ENCODE measurements around the gene JMJD7. TPM values are rescaled to one million over a fixed set of nuclear protein-coding genes. Genes with fewer than 3 reads are reported as not detected.

Gene JMJD7
- total RNA-seq, 1 donor from 2014 or later, result 13.8 TPM

DNA sequence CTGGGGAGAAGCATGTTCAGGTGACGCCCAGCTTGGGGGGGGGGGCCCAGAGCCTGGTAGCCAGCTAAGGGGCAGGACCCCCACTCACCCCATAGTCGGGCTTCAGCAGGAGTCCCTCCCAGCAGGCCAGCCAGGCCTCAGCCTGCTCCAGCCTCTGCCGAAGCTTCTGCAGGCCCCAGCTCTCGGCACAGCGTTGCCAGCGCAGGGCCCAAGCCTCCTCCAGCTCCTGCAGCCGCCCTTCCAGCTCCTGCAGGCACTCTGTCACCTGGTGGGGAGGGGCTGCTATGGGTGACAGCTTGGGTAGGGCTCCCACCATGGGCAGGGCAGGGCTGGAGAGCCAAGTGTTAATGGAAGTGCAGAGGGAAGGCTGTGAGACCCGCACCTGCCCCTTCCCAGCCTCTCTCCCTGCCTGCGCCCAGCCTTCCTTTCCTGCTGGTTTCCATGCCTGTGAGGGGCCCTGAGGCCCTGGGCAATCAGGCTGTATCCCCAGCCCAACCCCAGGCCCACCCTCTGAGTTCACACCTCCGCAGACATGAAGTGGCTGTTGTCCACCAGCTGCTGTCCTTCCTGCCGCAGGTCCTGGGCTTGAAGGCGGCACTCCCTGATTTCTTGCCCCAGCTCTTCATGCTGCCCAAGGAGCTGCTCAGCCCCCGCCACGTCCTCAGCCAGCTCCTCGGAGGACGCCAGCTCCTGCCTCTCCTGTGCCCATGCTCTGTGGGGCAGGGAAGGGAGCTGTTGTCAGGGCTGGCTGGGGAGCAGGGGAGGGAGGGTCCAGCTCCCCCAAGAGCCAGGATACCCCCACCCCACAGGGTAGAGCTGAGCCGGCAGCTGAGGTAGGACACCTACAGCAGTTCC lies 25.1 kb downstream of the JMJD7 start:
- Mint-ChIP-seq H3K27ac (ENCODE audit: unreplicated experiment) (no peak overlapping the region), H3K4me3 (ENCODE audit: unreplicated experiment) (no peak overlapping the region), H3K4me1 (ENCODE audit: unreplicated experiment) (no peaks in the 10 kb centered on the region), H3K9me3 (ENCODE audit: unreplicated experiment) (no peaks in the 10 kb centered on the region), H3K27me3 (ENCODE audit: unreplicated experiment) (peaks cover 7% of the 10 kb centered on the region), H3K36me3 (ENCODE audit: low read depth, unreplicated experiment) (peaks cover 11% of the 10 kb centered on the region)
- TF ChIP-seq, protein P1, sequence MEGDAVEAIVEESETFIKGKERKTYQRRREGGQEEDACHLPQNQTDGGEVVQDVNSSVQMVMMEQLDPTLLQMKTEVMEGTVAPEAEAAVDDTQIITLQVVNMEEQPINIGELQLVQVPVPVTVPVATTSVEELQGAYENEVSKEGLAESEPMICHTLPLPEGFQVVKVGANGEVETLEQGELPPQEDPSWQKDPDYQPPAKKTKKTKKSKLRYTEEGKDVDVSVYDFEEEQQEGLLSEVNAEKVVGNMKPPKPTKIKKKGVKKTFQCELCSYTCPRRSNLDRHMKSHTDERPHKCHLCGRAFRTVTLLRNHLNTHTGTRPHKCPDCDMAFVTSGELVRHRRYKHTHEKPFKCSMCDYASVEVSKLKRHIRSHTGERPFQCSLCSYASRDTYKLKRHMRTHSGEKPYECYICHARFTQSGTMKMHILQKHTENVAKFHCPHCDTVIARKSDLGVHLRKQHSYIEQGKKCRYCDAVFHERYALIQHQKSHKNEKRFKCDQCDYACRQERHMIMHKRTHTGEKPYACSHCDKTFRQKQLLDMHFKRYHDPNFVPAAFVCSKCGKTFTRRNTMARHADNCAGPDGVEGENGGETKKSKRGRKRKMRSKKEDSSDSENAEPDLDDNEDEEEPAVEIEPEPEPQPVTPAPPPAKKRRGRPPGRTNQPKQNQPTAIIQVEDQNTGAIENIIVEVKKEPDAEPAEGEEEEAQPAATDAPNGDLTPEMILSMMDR (IDR thresholded peaks at IDR 0.05; ENCODE audit: unreplicated experiment), result no peak
- no peak for DNase-seq (ENCODE audit: low spot score)

DNA sequence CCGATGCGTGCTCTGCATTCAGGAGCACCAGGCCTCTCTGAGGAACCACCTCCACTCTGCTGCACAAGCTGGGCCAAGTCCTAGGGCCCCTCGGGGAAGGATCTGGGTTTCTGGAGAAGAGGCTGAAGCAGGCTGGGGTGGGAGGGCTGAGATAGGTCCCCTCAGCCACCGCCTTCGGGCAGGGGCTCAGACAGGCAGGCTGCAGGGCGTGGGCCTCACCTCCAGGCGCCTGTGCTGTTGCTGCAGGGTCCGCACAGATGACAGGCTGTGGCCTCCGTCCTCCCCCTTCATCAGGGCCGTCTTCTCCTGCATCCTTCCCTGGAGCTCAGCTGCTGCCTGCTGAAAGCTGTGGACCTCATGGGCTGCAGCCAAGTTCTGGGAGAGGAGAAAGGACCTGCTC lies 25.9 kb downstream of the JMJD7 start:
- H3K27me3 Mint-ChIP-seq (ENCODE audit: unreplicated experiment), result peaks cover 7% of the 10 kb centered on the region
- H3K4me1 Mint-ChIP-seq (ENCODE audit: unreplicated experiment), result no peaks in the 10 kb centered on the region
- DNase-seq (ENCODE audit: low spot score), result no peak
- H3K36me3 Mint-ChIP-seq (ENCODE audit: low read depth, unreplicated experiment), result peaks cover 3% of the 10 kb centered on the region
- no peak overlapping the region for H3K4me3 Mint-ChIP-seq (ENCODE audit: unreplicated experiment)
- no peaks in the 10 kb centered on the region for H3K9me3 Mint-ChIP-seq (ENCODE audit: unreplicated experiment)
- H3K27ac Mint-ChIP-seq (ENCODE audit: unreplicated experiment), result no peak overlapping the region
- TF ChIP-seq, protein P1 (IDR thresholded peaks at IDR 0.05; ENCODE audit: unreplicated experiment), result no peak

DNA sequence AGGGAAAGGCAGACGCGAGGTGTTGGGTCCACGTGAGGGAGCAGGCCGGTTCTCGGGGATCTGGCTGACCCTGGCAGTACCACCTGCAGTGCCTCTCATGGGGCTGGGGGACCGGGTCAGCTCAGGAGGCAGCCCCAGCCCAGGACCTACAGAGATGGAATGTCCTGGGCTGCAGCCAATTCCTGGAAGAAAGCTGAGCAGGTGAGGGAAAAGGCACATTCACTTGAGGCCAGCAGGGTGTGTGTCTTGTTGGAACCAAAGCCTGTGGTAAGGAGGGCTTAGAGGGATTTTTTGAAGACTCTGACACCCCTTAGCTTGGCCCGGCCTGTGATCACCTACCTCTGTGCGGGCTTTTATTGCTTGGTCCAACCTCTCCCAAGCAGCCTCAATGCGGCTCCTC lies 26.6 kb downstream of the JMJD7 start:
- no peak for DNase-seq (ENCODE audit: low spot score)
- Mint-ChIP-seq H3K27me3 (ENCODE audit: unreplicated experiment) (peaks cover 8% of the 10 kb centered on the region), H3K36me3 (ENCODE audit: low read depth, unreplicated experiment) (peaks cover 3% of the 10 kb centered on the region), H3K9me3 (ENCODE audit: unreplicated experiment) (no peaks in the 10 kb centered on the region), H3K4me1 (ENCODE audit: unreplicated experiment) (no peaks in the 10 kb centered on the region), H3K27ac (ENCODE audit: unreplicated experiment) (no peak overlapping the region), H3K4me3 (ENCODE audit: unreplicated experiment) (no peak overlapping the region)
- TF ChIP-seq, protein P1 (IDR thresholded peaks at IDR 0.05; ENCODE audit: unreplicated experiment), result no peak

DNA sequence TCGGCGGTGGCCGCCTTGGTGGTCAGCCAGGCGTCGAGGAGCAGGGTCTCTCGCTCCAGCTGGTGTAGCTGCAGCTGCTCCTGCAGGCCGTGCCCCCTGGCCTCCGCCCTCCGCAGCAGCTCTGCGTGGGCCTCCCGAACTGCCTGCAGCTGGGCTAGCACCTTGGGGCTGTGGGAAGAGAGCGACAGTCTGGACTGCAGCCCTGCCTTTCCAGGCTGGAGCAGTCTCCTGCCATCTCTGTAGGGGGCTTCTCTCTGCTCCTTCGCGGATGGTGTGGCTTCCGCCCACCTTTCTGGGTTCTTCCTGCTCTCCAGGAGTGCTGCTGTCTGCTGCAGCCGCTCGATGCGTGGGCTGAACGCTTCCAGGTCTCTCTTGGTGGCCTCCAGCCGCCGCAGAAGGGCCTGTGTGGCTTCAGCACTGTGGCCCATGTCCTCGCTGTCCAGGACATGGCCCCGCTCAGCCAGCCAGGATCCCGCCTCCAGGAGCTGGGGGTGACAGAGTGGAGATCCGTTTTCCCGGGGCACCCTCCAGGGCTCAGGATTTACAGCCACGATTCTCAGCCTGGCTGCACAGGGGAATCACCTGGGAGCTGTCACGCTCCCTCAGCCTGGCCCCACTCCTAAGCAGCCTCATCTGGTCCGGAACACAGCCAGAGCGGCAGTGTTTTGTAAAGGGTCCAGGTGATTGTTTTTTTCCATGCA lies 27.5 kb downstream of the JMJD7 start:
- Mint-ChIP-seq H3K36me3 (ENCODE audit: low read depth, unreplicated experiment) (peaks cover 3% of the 10 kb centered on the region), H3K27ac (ENCODE audit: unreplicated experiment) (peak overlapping the region; percentile 30), H3K9me3 (ENCODE audit: unreplicated experiment) (no peaks in the 10 kb centered on the region), H3K4me3 (ENCODE audit: unreplicated experiment) (no peak overlapping the region), H3K4me1 (ENCODE audit: unreplicated experiment) (no peaks in the 10 kb centered on the region), H3K27me3 (ENCODE audit: unreplicated experiment) (peaks cover 10% of the 10 kb centered on the region)
- DNase-seq (ENCODE audit: low spot score), result no peak
- TF ChIP-seq, protein P1 (IDR thresholded peaks at IDR 0.05; ENCODE audit: unreplicated experiment), result no peak

DNA sequence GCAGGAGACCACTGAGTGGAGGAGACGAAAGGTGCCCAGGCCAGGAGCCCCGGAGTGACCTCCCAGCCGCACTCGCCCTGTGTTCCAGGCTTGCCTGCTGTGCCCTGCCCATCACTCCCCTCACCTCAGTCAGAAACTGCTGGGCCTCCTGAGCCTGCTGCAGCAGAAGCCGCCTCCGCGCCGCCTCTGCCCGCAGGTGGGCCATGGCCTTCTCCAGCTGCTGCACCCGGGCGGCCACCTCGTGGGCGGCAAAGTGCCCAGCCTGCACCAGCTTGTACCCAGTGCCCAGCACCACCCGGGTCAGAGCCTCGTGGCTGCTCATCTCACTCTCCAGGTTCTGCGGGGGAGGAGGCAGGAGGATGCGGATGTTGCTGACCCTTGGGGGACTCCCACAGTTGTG lies 28.4 kb downstream of the JMJD7 start:
- peaks cover 10% of the 10 kb centered on the region for H3K27me3 Mint-ChIP-seq (ENCODE audit: unreplicated experiment)
- no peak overlapping the region for H3K27ac Mint-ChIP-seq (ENCODE audit: unreplicated experiment)
- H3K4me1 Mint-ChIP-seq (ENCODE audit: unreplicated experiment), result no peaks in the 10 kb centered on the region
- H3K9me3 Mint-ChIP-seq (ENCODE audit: unreplicated experiment), result no peaks in the 10 kb centered on the region
- no peak for DNase-seq (ENCODE audit: low spot score)
- no peak overlapping the region for H3K4me3 Mint-ChIP-seq (ENCODE audit: unreplicated experiment)
- peaks cover 3% of the 10 kb centered on the region for H3K36me3 Mint-ChIP-seq (ENCODE audit: low read depth, unreplicated experiment)
- TF ChIP-seq, protein P1 (IDR thresholded peaks at IDR 0.05; ENCODE audit: unreplicated experiment), result no peak

Data from endothelial cell (in vitro differentiated cells).